LoVo (cell line): ENCODE results near the gene SPECC1.
"Not testable (repeated sequence)": the region's sequence is repeated elsewhere in the genome, so short reads cannot be mapped to it uniquely, and the experiment has no call there.

ENCODE experiments used
- DNase-seq: peaks from one replicate; pipeline ENCODE4 v3.0.0-alpha.2; 2016; ENCODE audit warnings: low spot score

SPECC1 gene

DNA sequence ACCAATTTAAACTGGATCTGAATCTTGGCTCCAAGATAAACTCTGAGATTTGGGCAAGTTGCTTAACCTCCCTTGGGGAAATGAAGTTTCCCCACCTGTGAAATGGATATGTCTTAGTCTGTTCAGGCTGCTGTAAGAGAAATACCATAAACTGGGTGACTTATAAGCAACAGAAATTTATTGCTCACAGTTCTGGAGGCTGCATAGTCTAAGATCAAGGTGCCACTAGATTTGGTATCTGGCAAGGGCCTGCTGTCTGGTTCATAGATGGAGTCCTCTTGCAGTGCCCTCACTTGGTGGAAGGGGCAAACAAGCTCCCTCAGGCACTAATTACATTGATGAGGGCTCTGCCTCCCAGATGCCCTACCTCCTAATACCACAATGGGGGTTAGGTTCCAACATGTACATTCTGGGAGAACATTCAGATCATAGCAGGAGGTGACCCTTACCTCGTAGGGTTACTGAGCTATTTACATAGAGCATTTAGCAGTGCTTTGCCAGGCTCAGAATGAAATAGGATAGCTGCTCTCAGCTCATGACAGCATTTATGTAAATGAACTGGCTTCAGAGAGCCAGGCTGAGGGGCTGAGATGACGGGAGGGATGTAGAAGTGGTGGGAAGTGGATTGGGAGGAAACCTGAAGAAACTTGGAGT, 83.9 kb downstream of the SPECC1 start:
- DNase-seq: no peak

GRCh38 chr17:20094777-20095176, 85.6 kb downstream of the SPECC1 start:
- DNase-seq: no peak

DNA sequence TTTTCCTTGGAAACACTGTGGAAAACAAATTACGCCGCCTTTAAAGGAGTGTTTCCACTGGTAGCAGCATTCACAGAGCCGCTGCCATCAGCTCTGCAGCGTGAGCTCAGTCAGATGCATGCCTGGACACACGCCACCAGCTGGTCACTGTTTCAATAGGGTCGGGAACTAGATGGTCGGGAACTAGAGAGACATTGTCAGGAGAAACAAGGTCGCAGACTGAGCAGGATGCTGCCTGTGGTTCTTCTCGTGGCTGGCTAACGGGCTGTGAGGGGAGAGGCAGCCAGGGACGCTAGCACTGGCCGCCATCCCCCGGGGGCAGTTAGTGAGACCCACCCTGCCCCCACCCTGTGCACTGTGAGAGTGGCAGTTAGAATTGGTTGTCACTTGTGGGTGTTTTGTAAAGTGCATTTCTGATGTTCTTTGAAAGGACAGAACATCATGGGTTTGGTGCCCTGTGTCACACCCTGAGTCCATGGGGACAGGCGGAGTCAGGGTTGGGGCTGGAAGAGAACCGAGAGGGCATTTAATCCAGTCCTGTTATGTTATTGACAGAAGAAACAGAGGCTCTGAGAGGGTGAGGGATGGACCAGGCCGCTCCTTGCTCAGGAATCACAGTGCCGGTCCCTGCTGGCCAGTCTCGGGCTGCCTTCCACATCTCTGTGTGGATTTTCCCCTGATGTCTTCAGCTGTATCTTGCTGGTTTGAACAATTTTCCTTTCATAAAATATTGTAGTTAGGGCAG, 86.3 kb downstream of the SPECC1 start:
- DNase-seq: no peak

- DNase-seq: no peak
Measured at GRCh38 chr17:20096430-20096829, 87.3 kb downstream of the SPECC1 start.

DNA sequence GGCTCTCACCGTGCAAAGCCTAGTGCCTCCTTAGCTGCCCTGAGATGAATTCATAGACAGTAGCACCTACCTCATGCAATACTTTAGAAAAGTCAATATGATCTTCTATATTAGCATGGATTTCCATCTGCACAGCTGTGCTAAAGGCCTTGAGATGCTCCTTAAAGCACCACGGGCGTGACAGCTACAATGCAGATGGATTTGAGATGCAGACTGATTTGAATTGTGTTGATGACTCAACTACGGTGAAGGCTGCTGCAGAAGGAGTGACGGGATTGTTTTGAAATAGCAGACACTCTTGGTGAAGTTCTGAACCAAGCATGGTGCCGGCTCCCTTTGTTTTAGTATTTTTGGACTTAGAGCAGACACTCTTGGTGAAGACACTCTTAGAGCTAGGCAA, 88.2 kb downstream of the SPECC1 start:
- DNase-seq: no peak

- DNase-seq: no peak
Measured at GRCh38 chr17:20098314-20098713, 89.2 kb downstream of the SPECC1 start.

DNA sequence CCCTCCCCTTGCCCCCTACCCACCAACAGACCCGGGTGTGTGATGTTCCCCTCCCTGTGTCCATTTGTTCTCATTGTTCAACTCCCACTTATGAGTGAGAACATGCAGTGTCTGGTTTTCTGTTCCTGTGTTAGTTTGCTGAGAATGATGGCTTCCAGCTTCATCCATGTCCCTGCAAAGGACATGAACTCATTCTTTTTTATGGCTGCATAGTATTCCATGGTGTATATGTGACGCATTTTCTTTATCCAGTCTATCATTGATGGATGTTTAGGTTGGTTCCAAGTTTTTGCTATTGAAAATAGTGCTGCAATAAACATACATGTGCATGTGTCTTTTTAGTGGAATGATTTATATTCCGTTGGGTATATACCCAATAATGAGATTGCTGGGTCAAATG, 91.6 kb downstream of the SPECC1 start:
- DNase-seq: not testable (repeated sequence)

- no peak for DNase-seq
Measured at GRCh38 chr17:20103454-20104446, 94.6 kb downstream of the SPECC1 start.

- DNase-seq: no peak
Measured at GRCh38 chr17:20105539-20106280, 96.6 kb downstream of the SPECC1 start.

GRCh38 chr17:20106446-20106845, 97.3 kb downstream of the SPECC1 start:
- DNase-seq: not testable (repeated sequence)

GRCh38 chr17:20109076-20109475, 99.9 kb downstream of the SPECC1 start:
- no peak for DNase-seq

DNA sequence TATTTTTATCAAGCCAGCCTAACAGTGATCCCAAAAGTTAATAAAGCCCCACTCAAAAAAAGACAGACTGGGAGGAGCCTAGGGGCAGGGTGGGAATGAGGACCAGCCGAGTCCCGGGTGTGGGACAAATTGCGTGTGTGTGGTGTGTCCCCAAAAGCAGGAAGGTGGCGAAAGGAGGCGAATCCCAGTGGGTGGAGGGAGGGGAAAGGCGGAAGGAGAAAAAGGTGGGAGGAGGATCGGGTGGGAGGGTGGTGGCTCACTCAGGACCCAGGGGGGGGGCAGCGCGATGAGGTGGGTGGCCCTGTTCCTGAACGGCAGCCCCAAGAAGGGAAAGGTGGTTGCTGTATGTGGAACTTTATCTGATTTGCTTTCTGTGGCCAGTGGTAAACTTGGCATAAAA, 102.4 kb downstream of the SPECC1 start:
- DNase-seq: no peak

- DNase-seq: no peak
Measured at GRCh38 chr17:20114466-20114865, 105.3 kb downstream of the SPECC1 start.

GRCh38 chr17:20116683-20117309, 107.6 kb downstream of the SPECC1 start:
- peak; percentile 59 for DNase-seq

DNA sequence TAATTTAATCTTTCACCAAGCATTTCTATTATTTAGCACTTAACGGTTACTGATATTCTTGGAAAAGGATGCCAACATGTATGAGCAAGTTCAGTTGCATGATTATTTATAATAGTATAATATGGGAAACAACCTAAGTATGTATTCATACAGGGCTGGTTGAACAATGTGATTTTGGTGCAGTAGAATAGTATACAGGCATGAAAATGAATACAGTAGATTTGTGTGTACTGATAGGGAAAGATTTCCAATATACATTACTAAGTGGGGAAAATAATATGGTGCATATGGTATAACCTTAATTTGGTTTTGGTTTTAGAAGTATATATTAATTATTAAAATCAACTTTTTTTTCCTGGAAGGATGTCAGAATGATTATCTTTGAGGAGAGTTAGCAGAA, 109.1 kb downstream of the SPECC1 start:
- no peak for DNase-seq

- DNase-seq: no peak
Measured at GRCh38 chr17:20120836-20121235, 111.7 kb downstream of the SPECC1 start.

DNA sequence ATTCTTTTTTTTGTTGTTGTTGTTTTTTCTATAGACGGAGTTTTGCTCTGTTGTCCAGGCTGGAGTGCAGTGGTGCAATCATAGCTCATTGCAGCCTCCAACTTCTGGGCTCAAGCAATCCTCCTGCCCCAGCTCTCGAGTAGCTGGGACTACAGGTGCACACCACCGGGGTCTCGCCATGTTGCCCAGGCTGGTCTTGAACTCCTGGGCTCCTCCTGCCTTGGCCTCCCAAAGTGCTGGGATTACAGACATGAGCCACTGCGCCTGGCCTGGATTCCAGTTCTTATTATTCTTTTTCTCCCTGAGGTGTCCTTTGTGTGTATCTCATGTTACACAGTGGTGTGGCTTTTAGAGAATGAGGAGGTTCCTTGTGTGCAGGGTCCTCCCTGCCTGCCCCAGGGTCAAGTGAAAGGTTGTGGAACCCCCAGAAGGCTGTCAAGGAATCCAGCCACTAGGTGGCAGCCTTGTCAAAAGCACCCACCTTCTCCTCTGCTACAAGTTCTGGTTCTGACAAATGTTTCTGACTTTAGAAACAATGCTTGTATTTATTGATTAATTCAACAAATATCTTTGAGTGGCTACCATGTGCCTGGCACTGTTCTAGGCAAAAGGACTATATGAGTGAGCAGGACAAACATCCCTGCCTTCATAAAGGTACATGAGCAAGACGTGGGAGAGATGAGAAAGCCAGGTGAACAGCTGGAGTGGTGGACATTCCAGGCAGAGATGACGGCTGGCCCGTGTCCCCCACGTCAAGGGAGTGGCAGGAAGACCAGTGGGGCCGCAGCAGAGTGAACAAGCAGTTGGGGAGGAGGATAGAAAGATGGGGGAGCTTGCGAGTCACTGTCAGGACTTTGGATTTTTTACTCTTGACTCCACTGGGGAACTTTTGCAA, 112.4 kb downstream of the SPECC1 start:
- peak; percentile 47 for DNase-seq

DNA sequence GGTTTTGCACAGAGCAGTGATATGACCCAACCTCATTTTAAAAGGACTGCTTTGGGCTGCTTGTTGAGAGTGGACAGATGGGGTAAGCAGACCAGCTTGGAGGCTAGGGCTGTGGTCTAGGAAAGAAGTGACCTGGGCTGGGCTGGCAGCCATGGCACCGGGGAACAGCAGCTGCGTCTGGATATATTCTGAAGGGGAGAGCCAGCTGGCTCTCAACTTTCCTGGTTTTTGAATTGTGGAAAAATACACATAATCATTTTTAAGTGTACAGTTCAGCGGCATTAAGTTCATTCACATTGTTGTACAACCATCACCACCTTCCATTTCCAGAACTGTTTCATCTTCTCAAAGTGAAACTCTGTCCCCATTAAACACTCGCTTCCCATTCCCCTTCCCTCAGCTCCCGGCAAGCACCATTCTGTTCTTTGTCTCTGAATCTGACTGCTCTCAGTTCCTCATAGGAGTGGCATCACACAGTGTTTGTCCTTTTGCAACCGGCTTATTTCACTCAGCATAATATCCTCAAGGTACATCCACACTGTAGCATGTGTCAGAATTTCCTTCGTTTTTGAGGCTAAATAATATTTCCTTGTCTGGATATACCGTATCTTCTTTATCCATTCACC, 113.2 kb downstream of the SPECC1 start:
- DNase-seq: no peak

GRCh38 chr17:20123209-20123608, 114.0 kb downstream of the SPECC1 start:
- DNase-seq: no peak

GRCh38 chr17:20125724-20126123, 116.6 kb downstream of the SPECC1 start:
- DNase-seq: no peak
